Measurements from ENCODE around the gene A2M. TPM values are rescaled to one million over a fixed set of nuclear protein-coding genes. Genes with fewer than 3 reads are reported as not detected.
A peak's percentile ranks its signal among the peaks of the same experiment; 100 is the strongest.

Gene A2M
- total and polyA plus RNA-seq, 2 of the 8 experiments (the other 6 are each of a cell fraction or from before 2014, with no cell fraction given), result 0.15 TPM; not detected in 1

DNA sequence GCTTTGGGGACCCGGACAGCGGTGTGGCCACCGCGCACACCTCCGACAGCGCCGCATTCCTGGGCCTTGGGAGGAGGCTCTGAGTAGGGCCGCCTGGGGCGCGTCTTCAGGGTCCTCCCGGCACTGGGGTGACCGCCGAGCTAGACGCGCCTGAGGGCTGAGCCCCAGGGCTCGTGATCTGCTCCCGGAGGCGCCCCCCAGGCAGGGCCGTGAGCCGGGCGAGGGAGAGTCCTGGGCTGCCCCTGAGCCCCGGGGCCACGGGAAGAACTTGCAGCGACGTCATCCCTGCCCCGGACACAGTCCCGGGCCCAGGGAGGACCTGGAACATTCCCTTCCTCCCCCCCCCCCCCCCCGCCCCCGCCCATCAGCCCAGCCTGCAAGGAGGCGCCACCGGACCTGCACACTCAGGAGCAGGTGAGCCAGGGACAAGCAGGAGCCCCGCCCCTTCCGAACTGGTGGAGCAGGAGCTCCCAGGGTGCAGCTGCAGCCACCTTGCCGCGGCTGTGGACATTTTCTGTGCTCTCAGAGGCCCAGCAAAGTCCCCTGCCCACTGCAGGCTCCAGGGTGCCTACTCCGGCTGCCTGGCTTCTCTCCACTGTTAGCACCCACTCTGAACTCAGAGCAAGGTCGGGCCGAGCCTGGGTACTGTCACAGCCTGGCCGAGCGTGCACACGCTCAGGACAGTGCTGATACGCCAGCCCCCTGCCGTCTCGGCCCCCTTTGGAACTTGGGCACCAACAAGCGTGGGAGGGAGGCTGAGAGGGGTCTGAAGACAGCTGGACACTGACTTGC lies 50.7 kb downstream of the A2M start:
- H2BK5ac ChIP-seq (ENCODE audit: low read depth, low read length), result peak overlapping the region; percentile 84; the same call in 1 of the 2 replicates
- peak overlapping the region; percentile 80; the same call in 1 of the 2 replicates for H3K27ac ChIP-seq (ENCODE audit: low read depth, low read length)
- H2BK120ac ChIP-seq (replicated peaks; ENCODE audit: low read depth, low read length), result no peak overlapping the region
- H3K9me3 ChIP-seq (ENCODE audit: insufficient read depth in 2 of 2, low read depth in 1 of 2, low read length in 1 of 2), result no peaks in the 10 kb centered on the region
- peak overlapping the region in 3 of 4 experiments; percentile 0 to 78 (median 75); a peak in 5 of 7 replicates for H3K9ac ChIP-seq (replicated peaks in 1 of 4; ENCODE audit: extremely low read depth in 1 of 4, low read depth in 3 of 4, low read length in 3 of 4)
- CTCF ChIA-PET (ENCODE audit: partially characterized antibody), result interaction anchor here (0.6 to 3.1 kb wide), 7 partner anchors 14 to 349 kb away, joined by 3 to 19 read pairs (median 3); partner anchors contain the start of gene M6PR
- peak overlapping the region; percentile 52 to 83 (median 81) for H3K4me3 ChIP-seq (ENCODE audit: extremely low read depth in 1 of 4, insufficient read depth in 2 of 4, low read depth in 3 of 4, low read length in 4 of 4)
- WGBS, 2 experiments (ENCODE audit: extremely low coverage in 1 of 2, insufficient coverage in 1 of 2, insufficient read length in 1 of 2, insufficient replicate concordance in 2 of 2, low coverage in 1 of 2, low lambda C conversion rate in 2 of 2, missing lambda C conversion rate in 1 of 2), result 12% methylated on average over 35 of the region's 45 CpGs; no CpG with 5 or more reads in 1 of the 2 experiments
- peak overlapping the region; percentile 85 for H3K18ac ChIP-seq (ENCODE audit: extremely low read depth, low read length)
- no peak overlapping the region for H3K4ac ChIP-seq (replicated peaks; ENCODE audit: insufficient read length, low read depth, low read length)
- no peak overlapping the region for H3K23ac ChIP-seq (ENCODE audit: insufficient read length)
- H2AK5ac ChIP-seq (ENCODE audit: low read depth, low read length), result no peak overlapping the region
- POLR2A ChIA-PET (ENCODE audit: partially characterized antibody), result interaction anchor here (0.6 to 3.1 kb wide), 15 partner anchors 12 to 590 kb away, joined by 3 to 20 read pairs (median 4); partner anchors contain the start of genes M6PR and PHC1
- no peak overlapping the region for H2BK20ac ChIP-seq (ENCODE audit: low read length)
- peak overlapping the region; percentile 5; the same call in 1 of the 2 replicates for H2BK15ac ChIP-seq (ENCODE audit: low read length)
- no peak overlapping the region; the same call in 1 of the 2 replicates for H2BK12ac ChIP-seq (ENCODE audit: low read depth, low read length)
- no peak overlapping the region for H3K14ac ChIP-seq (ENCODE audit: insufficient read length)
- H3K56ac ChIP-seq (replicated peaks; ENCODE audit: insufficient read length, low read depth, low read length), result peak overlapping the region; percentile 92
- peak overlapping the region; percentile 43 to 69 for H3K4me2 ChIP-seq (ENCODE audit: insufficient read depth in 1 of 2, low read depth in 2 of 2, low read length in 2 of 2)
- peaks cover 4% of the 10 kb centered on the region; the same call in 1 of the 2 replicates for H3K23me2 ChIP-seq (ENCODE audit: low read depth, low read length)
- H3K4me1 ChIP-seq (replicated peaks in 1 of 4; ENCODE audit: control insufficient read depth in 3 of 4, insufficient read depth in 4 of 4, low read length in 3 of 4), result peaks cover 0 to 9% (median 6%) of the 10 kb centered on the region in 4 experiments; a peak in 5 of 7 replicates
- no peaks in the 10 kb centered on the region for H4K20me1 ChIP-seq (replicated peaks in 1 of 2; ENCODE audit: control insufficient read depth in 1 of 2, insufficient read depth in 2 of 2, low read length in 2 of 2)
- H4K91ac ChIP-seq (replicated peaks; ENCODE audit: insufficient read length, low read length), result peak overlapping the region; percentile 72
- peak overlapping the region; percentile 95 for H4K8ac ChIP-seq (ENCODE audit: extremely low read depth, insufficient read depth, low read length)
- FAIRE-seq, result no peak
- no peaks in the 10 kb centered on the region for H3K27me3 ChIP-seq (replicated peaks in 1 of 4; ENCODE audit: control insufficient read depth in 3 of 4, extremely low read depth in 1 of 4, insufficient read depth in 3 of 4, low read length in 3 of 4)
- H3K79me1 ChIP-seq (ENCODE audit: low read depth, low read length), result no peaks in the 10 kb centered on the region
- H4K5ac ChIP-seq (ENCODE audit: insufficient read length, low read depth, low read length), result peak overlapping the region; percentile 53
- no peaks in the 10 kb centered on the region for H3K36me3 ChIP-seq (ENCODE audit: control insufficient read depth in 2 of 4, insufficient read depth in 4 of 4, low read length in 3 of 4)
- H3K79me2 ChIP-seq (ENCODE audit: control insufficient read depth in 1 of 2, insufficient read depth in 2 of 2, low read length in 2 of 2), result no peaks in the 10 kb centered on the region
- peak overlapping the region; percentile 90 for H2AFZ ChIP-seq (ENCODE audit: low read length)
- DNase-seq (ENCODE audit: low read depth in 1 of 2, low spot score in 2 of 2), result peak; percentile 53 to 85
- TF ChIP-seq RBBP5 (IDR thresholded peaks at IDR 0.05; ENCODE audit: borderline replicate concordance, low read depth, low read length) (0 out of 2 replicates have a peak, but pooled peaks have one; percentile 51), HDAC6 (IDR thresholded peaks at IDR 0.05; ENCODE audit: low read depth, low read length) (no peak), SIRT6 (IDR thresholded peaks at IDR 0.05; ENCODE audit: low read length) (no peak), CREB1 (IDR thresholded peaks at IDR 0.05) (0 out of 2 replicates have a peak, but pooled peaks have one; percentile 33), TEAD4 (IDR thresholded peaks at IDR 0.05; ENCODE audit: low read depth, low read length) (peak; percentile 81), POLR2A (IDR thresholded peaks at IDR 0.05; ENCODE audit: control extremely low read depth in 1 of 2, low read depth in 2 of 2, low read length in 2 of 2) (peak in 1 of 2 experiments; percentile 77; a peak in 2 of 3 replicates), RNF2 (IDR thresholded peaks at IDR 0.05; ENCODE audit: borderline replicate concordance, low read depth, low read length, missing control alignments, poor library complexity, severe bottlenecking) (no peak)
- TF ChIP-seq, protein P1, sequence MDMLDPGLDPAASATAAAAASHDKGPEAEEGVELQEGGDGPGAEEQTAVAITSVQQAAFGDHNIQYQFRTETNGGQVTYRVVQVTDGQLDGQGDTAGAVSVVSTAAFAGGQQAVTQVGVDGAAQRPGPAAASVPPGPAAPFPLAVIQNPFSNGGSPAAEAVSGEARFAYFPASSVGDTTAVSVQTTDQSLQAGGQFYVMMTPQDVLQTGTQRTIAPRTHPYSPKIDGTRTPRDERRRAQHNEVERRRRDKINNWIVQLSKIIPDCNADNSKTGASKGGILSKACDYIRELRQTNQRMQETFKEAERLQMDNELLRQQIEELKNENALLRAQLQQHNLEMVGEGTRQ (IDR thresholded peaks at IDR 0.05; ENCODE audit: low read length), result no peak
- TF ChIP-seq, protein P2, sequence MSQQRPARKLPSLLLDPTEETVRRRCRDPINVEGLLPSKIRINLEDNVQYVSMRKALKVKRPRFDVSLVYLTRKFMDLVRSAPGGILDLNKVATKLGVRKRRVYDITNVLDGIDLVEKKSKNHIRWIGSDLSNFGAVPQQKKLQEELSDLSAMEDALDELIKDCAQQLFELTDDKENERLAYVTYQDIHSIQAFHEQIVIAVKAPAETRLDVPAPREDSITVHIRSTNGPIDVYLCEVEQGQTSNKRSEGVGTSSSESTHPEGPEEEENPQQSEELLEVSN (IDR thresholded peaks at IDR 0.05), result peak; percentile 9; the same call in 1 of the 2 replicates

Data from H1 (cell line).